EH (cell line): ENCODE results near the gene DUT.
"Not testable (repeated sequence)": the region's sequence is repeated elsewhere in the genome, so short reads cannot be mapped to it uniquely, and the experiment has no call there.

Experiments used
- DNase-seq: peaks from one replicate; pipeline ENCODE4 v3.0.0-alpha.2; 2015; ENCODE audit warnings: low read depth

Gene DUT

GRCh38 chr15:48330855-48331795 lies at the start of gene DUT:
Gene DUT (plus strand): TSS chr15:48331429. CDS start chr15:48331516, 87 bp downstream.
- peak; percentile 86 for DNase-seq

GRCh38 chr15:48281674-48282073 lies 49.6 kb upstream of the DUT start:
- no peak for DNase-seq

GRCh38 chr15:48282216-48282615 lies 49.0 kb upstream of the DUT start:
- peak; percentile 1 for DNase-seq

GRCh38 chr15:48283396-48284145 lies 47.7 kb upstream of the DUT start:
- no peak for DNase-seq

GRCh38 chr15:48285329-48286214 lies 45.7 kb upstream of the DUT start:
- peak; percentile 80 for DNase-seq

- peak; percentile 11 for DNase-seq
Observed at GRCh38 chr15:48289628-48290027, 41.6 kb upstream of the DUT start.

GRCh38 chr15:48292458-48292857 lies 38.8 kb upstream of the DUT start:
- DNase-seq: no peak

- no peak for DNase-seq
Observed at GRCh38 chr15:48297668-48298067, 33.6 kb upstream of the DUT start.

GRCh38 chr15:48298914-48299313 lies 32.3 kb upstream of the DUT start:
- no peak for DNase-seq

- DNase-seq: no peak
Observed at GRCh38 chr15:48300038-48300437, 31.2 kb upstream of the DUT start.

- no peak for DNase-seq
Observed at GRCh38 chr15:48304398-48304797, 26.8 kb upstream of the DUT start.

GRCh38 chr15:48306639-48307038 lies 24.6 kb upstream of the DUT start:
- DNase-seq: no peak

GRCh38 chr15:48307586-48307985 lies 23.6 kb upstream of the DUT start:
- no peak for DNase-seq

GRCh38 chr15:48309740-48310139 lies 21.5 kb upstream of the DUT start:
- no peak for DNase-seq

- DNase-seq: no peak
Observed at GRCh38 chr15:48313216-48313615, 18.0 kb upstream of the DUT start.

- DNase-seq: no peak
Observed at GRCh38 chr15:48315041-48315440, 16.2 kb upstream of the DUT start.

GRCh38 chr15:48317221-48317620 lies 14.0 kb upstream of the DUT start:
- no peak for DNase-seq

GRCh38 chr15:48318131-48318530 lies 13.1 kb upstream of the DUT start:
- DNase-seq: no peak

- DNase-seq: no peak
Observed at GRCh38 chr15:48323294-48323693, 7.9 kb upstream of the DUT start.

GRCh38 chr15:48324949-48325348 lies 6.3 kb upstream of the DUT start:
- DNase-seq: no peak

GRCh38 chr15:48325400-48325799 lies 5.8 kb upstream of the DUT start:
- DNase-seq: no peak

- DNase-seq: not testable (repeated sequence)
Observed at GRCh38 chr15:48326180-48326579, 5.0 kb upstream of the DUT start.
